ENCODE measurements around the gene PCSK5.

The PCSK5 gene

GRCh38 chr9:76161106-76161505, 270.6 kb downstream of the PCSK5 start:
- Histone ChIP-seq H4K8ac (ENCODE audit: low read length) (no peak overlapping the region), H2BK5ac (ENCODE audit: low read depth, low read length, poor library complexity, severe bottlenecking) (no peak overlapping the region), H3K23ac (ENCODE audit: low read length in 2 of 2) (no peak overlapping the region), H2BK12ac (ENCODE audit: low read length in 2 of 2) (no peak overlapping the region), H2AFZ (ENCODE audit: low read depth, low read length) (no peak overlapping the region), H4K91ac (ENCODE audit: low read length) (no peak overlapping the region), H3K36me3 (ENCODE audit: control insufficient read depth in 1 of 2, insufficient read depth in 2 of 2, low read depth in 1 of 2, low read length in 2 of 2) (peaks cover 0 to 7% of the 10 kb centered on the region in 2 experiments), H3K4me1 (ENCODE audit: control insufficient read depth, insufficient read depth, low read depth, low read length) (peaks cover 23% of the 10 kb centered on the region), H2AK5ac (ENCODE audit: low read length, severe bottlenecking) (no peak overlapping the region), H3K4me2 (ENCODE audit: low read length, poor library complexity, severe bottlenecking) (peak overlapping the region; percentile 49), H3K18ac (ENCODE audit: low read depth in 1 of 2, low read length in 2 of 2) (no peak overlapping the region), H3K27ac (ENCODE audit: low read length, poor library complexity, severe bottlenecking) (peak overlapping the region; percentile 9), H3K14ac (ENCODE audit: low read length in 2 of 2) (no peak overlapping the region), H3K79me1 (replicated peaks; ENCODE audit: low read length, poor library complexity, severe bottlenecking) (no peaks in the 10 kb centered on the region), H2BK15ac (ENCODE audit: low read depth, poor library complexity, severe bottlenecking) (no peak overlapping the region), H3K9ac (ENCODE audit: low read length) (peak overlapping the region; percentile 67), H3K4ac (ENCODE audit: low read depth in 1 of 2, low read length in 2 of 2) (peak overlapping the region in 1 of 2 experiments; percentile 43), H2BK120ac (ENCODE audit: low read depth, low read length) (no peak overlapping the region), H3K9me3 (ENCODE audit: control insufficient read depth, low read length) (no peaks in the 10 kb centered on the region), H3K4me3 (ENCODE audit: insufficient read depth in 1 of 2, low read depth in 1 of 2, low read length in 2 of 2) (peak overlapping the region in 1 of 2 experiments; percentile 46), H3K27me3 (ENCODE audit: control insufficient read depth in 1 of 2, insufficient read depth in 1 of 2, low read length in 2 of 2) (no peaks in the 10 kb centered on the region)
- DNase-seq, result no peak
- 46% methylated on average over 4 of the region's 5 CpGs for whole genome bisulfite sequencing

GRCh38 chr9:76161541-76161940, 271.1 kb downstream of the PCSK5 start:
- H2BK5ac ChIP-seq (ENCODE audit: low read depth, low read length, poor library complexity, severe bottlenecking), result no peak overlapping the region
- H3K18ac ChIP-seq (ENCODE audit: low read depth in 1 of 2, low read length in 2 of 2), result peak overlapping the region; percentile 15 to 29
- peak overlapping the region in 1 of 2 experiments; percentile 46 for H3K4me3 ChIP-seq (ENCODE audit: insufficient read depth in 1 of 2, low read depth in 1 of 2, low read length in 2 of 2)
- peaks cover 0 to 7% of the 10 kb centered on the region in 2 experiments for H3K36me3 ChIP-seq (ENCODE audit: control insufficient read depth in 1 of 2, insufficient read depth in 2 of 2, low read depth in 1 of 2, low read length in 2 of 2)
- H4K8ac ChIP-seq (ENCODE audit: low read length), result peak overlapping the region; percentile 12
- no peak overlapping the region for H3K4ac ChIP-seq (ENCODE audit: low read depth in 1 of 2, low read length in 2 of 2)
- H2BK12ac ChIP-seq (ENCODE audit: low read length in 2 of 2), result peak overlapping the region in 1 of 2 experiments; percentile 18
- H3K14ac ChIP-seq (ENCODE audit: low read length in 2 of 2), result no peak overlapping the region
- no peaks in the 10 kb centered on the region for H3K27me3 ChIP-seq (ENCODE audit: control insufficient read depth in 1 of 2, insufficient read depth in 1 of 2, low read length in 2 of 2)
- H3K4me2 ChIP-seq (ENCODE audit: low read length, poor library complexity, severe bottlenecking), result peak overlapping the region; percentile 49
- H2AK5ac ChIP-seq (ENCODE audit: low read length, severe bottlenecking), result no peak overlapping the region
- peak overlapping the region; percentile 11 for H2BK120ac ChIP-seq (ENCODE audit: low read depth, low read length)
- peak overlapping the region; percentile 67 for H3K9ac ChIP-seq (ENCODE audit: low read length)
- H3K9me3 ChIP-seq (ENCODE audit: control insufficient read depth, low read length), result no peaks in the 10 kb centered on the region
- no peak overlapping the region for H3K23ac ChIP-seq (ENCODE audit: low read length in 2 of 2)
- peak; percentile 88 for DNase-seq
- H3K27ac ChIP-seq (ENCODE audit: low read length, poor library complexity, severe bottlenecking), result peak overlapping the region; percentile 9
- no peak overlapping the region for H2AFZ ChIP-seq (ENCODE audit: low read depth, low read length)
- peaks cover 23% of the 10 kb centered on the region for H3K4me1 ChIP-seq (ENCODE audit: control insufficient read depth, insufficient read depth, low read depth, low read length)
- H2BK15ac ChIP-seq (ENCODE audit: low read depth, poor library complexity, severe bottlenecking), result peak overlapping the region; percentile 39
- WGBS, result 33% methylated on average over 13 of the region's 13 CpGs
- no peaks in the 10 kb centered on the region for H3K79me1 ChIP-seq (replicated peaks; ENCODE audit: low read length, poor library complexity, severe bottlenecking)
- no peak overlapping the region for H4K91ac ChIP-seq (ENCODE audit: low read length)

- Histone ChIP-seq H2AFZ (ENCODE audit: low read depth, low read length) (no peak overlapping the region), H3K4me2 (ENCODE audit: low read length, poor library complexity, severe bottlenecking) (no peak overlapping the region), H2BK5ac (ENCODE audit: low read depth, low read length, poor library complexity, severe bottlenecking) (no peak overlapping the region), H2BK12ac (ENCODE audit: low read length in 2 of 2) (peak overlapping the region; percentile 3 to 20), H3K4ac (ENCODE audit: low read depth in 1 of 2, low read length in 2 of 2) (no peak overlapping the region), H2BK15ac (ENCODE audit: low read depth, poor library complexity, severe bottlenecking) (peak overlapping the region; percentile 39), H3K79me1 (replicated peaks; ENCODE audit: low read length, poor library complexity, severe bottlenecking) (no peaks in the 10 kb centered on the region), H3K36me3 (ENCODE audit: control insufficient read depth in 1 of 2, insufficient read depth in 2 of 2, low read depth in 1 of 2, low read length in 2 of 2) (peaks cover 0 to 7% of the 10 kb centered on the region in 2 experiments), H3K18ac (ENCODE audit: low read depth in 1 of 2, low read length in 2 of 2) (peak overlapping the region in 1 of 2 experiments; percentile 58), H4K8ac (ENCODE audit: low read length) (peak overlapping the region; percentile 27), H3K4me1 (ENCODE audit: control insufficient read depth, insufficient read depth, low read depth, low read length) (peaks cover 23% of the 10 kb centered on the region), H3K9ac (ENCODE audit: low read length) (no peak overlapping the region), H2BK120ac (ENCODE audit: low read depth, low read length) (no peak overlapping the region), H4K91ac (ENCODE audit: low read length) (peak overlapping the region; percentile 64), H3K27me3 (ENCODE audit: control insufficient read depth in 1 of 2, insufficient read depth in 1 of 2, low read length in 2 of 2) (no peaks in the 10 kb centered on the region), H3K27ac (ENCODE audit: low read length, poor library complexity, severe bottlenecking) (no peak overlapping the region), H3K23ac (ENCODE audit: low read length in 2 of 2) (no peak overlapping the region), H3K9me3 (ENCODE audit: control insufficient read depth, low read length) (no peaks in the 10 kb centered on the region), H3K4me3 (ENCODE audit: insufficient read depth in 1 of 2, low read depth in 1 of 2, low read length in 2 of 2) (peak overlapping the region in 1 of 2 experiments; percentile 46), H3K14ac (ENCODE audit: low read length in 2 of 2) (no peak overlapping the region), H2AK5ac (ENCODE audit: low read length, severe bottlenecking) (no peak overlapping the region)
- WGBS, result 68% methylated on average over 4 of the region's 4 CpGs
- DNase-seq, result peak; percentile 24
Observed at GRCh38 chr9:76162086-76162730, 271.7 kb downstream of the PCSK5 start.

- H3K4me1 ChIP-seq (ENCODE audit: control insufficient read depth, insufficient read depth, low read depth, low read length), result peaks cover 23% of the 10 kb centered on the region
- no peak overlapping the region for H3K23ac ChIP-seq (ENCODE audit: low read length in 2 of 2)
- H2BK15ac ChIP-seq (ENCODE audit: low read depth, poor library complexity, severe bottlenecking), result no peak overlapping the region
- H3K9ac ChIP-seq (ENCODE audit: low read length), result no peak overlapping the region
- peak overlapping the region; percentile 51 for H2AK5ac ChIP-seq (ENCODE audit: low read length, severe bottlenecking)
- H3K14ac ChIP-seq (ENCODE audit: low read length in 2 of 2), result no peak overlapping the region
- H3K79me1 ChIP-seq (replicated peaks; ENCODE audit: low read length, poor library complexity, severe bottlenecking), result no peaks in the 10 kb centered on the region
- no peak overlapping the region for H4K8ac ChIP-seq (ENCODE audit: low read length)
- no peak overlapping the region for H3K4me3 ChIP-seq (ENCODE audit: insufficient read depth in 1 of 2, low read depth in 1 of 2, low read length in 2 of 2)
- 42% methylated on average over 9 of the region's 11 CpGs for WGBS
- no peak overlapping the region for H2BK120ac ChIP-seq (ENCODE audit: low read depth, low read length)
- H2AFZ ChIP-seq (ENCODE audit: low read depth, low read length), result no peak overlapping the region
- peak; percentile 83 for DNase-seq
- peaks cover 0 to 7% of the 10 kb centered on the region in 2 experiments for H3K36me3 ChIP-seq (ENCODE audit: control insufficient read depth in 1 of 2, insufficient read depth in 2 of 2, low read depth in 1 of 2, low read length in 2 of 2)
- H2BK12ac ChIP-seq (ENCODE audit: low read length in 2 of 2), result peak overlapping the region in 1 of 2 experiments; percentile 6
- H3K4ac ChIP-seq (ENCODE audit: low read depth in 1 of 2, low read length in 2 of 2), result peak overlapping the region in 1 of 2 experiments; percentile 55
- no peaks in the 10 kb centered on the region for H3K27me3 ChIP-seq (ENCODE audit: control insufficient read depth in 1 of 2, insufficient read depth in 1 of 2, low read length in 2 of 2)
- no peaks in the 10 kb centered on the region for H3K9me3 ChIP-seq (ENCODE audit: control insufficient read depth, low read length)
- H3K4me2 ChIP-seq (ENCODE audit: low read length, poor library complexity, severe bottlenecking), result no peak overlapping the region
- peak overlapping the region; percentile 22 for H2BK5ac ChIP-seq (ENCODE audit: low read depth, low read length, poor library complexity, severe bottlenecking)
- peak overlapping the region; percentile 18 for H3K27ac ChIP-seq (ENCODE audit: low read length, poor library complexity, severe bottlenecking)
- no peak overlapping the region for H4K91ac ChIP-seq (ENCODE audit: low read length)
- H3K18ac ChIP-seq (ENCODE audit: low read depth in 1 of 2, low read length in 2 of 2), result peak overlapping the region; percentile 5 to 60
Observed at GRCh38 chr9:76162751-76163500, 272.5 kb downstream of the PCSK5 start.
